ENCODE data around the gene RRAGD. TPM values are rescaled to one million over a fixed set of nuclear protein-coding genes. Genes with fewer than 3 reads are reported as not detected.

RRAGD gene
- total and polyA plus RNA-seq, 2 of the 8 experiments (the other 6 are each of a cell fraction or from before 2014, with no cell fraction given), result 7.2 to 30.8 TPM

DNA sequence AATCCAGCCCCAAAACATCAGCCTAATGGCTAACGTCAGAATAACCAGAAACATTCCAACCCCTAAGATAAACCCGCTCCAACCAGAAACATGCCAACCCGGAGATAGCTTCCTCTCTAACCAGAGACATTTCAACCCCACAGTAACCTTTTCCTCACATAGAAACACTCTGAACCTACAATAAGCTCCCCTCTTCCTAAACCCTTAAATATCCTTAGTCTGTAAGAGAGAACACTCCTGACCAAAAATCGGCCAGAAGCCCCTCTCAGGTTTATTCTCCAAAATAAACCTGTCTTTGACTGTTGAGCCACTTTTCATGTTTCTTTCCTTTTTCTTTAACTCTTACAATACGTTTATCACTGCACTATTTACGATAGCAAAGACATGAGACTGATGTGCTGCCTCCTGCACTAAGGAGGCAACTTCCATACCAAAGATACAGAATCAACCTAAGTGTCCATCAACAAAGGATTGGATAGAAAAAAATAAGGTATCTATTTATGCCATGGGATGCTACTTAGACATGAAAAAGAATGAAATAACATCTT, 92.0 kb downstream of the RRAGD start:
- H3K9ac ChIP-seq (replicated peaks in 1 of 4; ENCODE audit: extremely low read depth in 1 of 4, low read depth in 3 of 4, low read length in 3 of 4), result no peak overlapping the region
- no peak overlapping the region for H4K91ac ChIP-seq (replicated peaks; ENCODE audit: insufficient read length, low read length)
- H4K20me1 ChIP-seq (replicated peaks in 1 of 2; ENCODE audit: control insufficient read depth in 1 of 2, insufficient read depth in 2 of 2, low read length in 2 of 2), result no peaks in the 10 kb centered on the region
- H3K27ac ChIP-seq (ENCODE audit: low read depth, low read length), result no peak overlapping the region
- H3K4me2 ChIP-seq (ENCODE audit: insufficient read depth in 1 of 2, low read depth in 2 of 2, low read length in 2 of 2), result no peak overlapping the region
- no peak overlapping the region for H3K4me3 ChIP-seq (ENCODE audit: extremely low read depth in 1 of 4, insufficient read depth in 2 of 4, low read depth in 3 of 4, low read length in 4 of 4)
- H2AFZ ChIP-seq (ENCODE audit: low read length), result no peak overlapping the region
- H3K27me3 ChIP-seq (replicated peaks in 1 of 4; ENCODE audit: control insufficient read depth in 3 of 4, extremely low read depth in 1 of 4, insufficient read depth in 3 of 4, low read length in 3 of 4), result no peaks in the 10 kb centered on the region
- TF ChIP-seq KDM1A (IDR thresholded peaks at IDR 0.05; ENCODE audit: borderline replicate concordance, low read length), result peak; percentile 79
- TF ChIP-seq SP2 (IDR thresholded peaks at IDR 0.05; ENCODE audit: low read length), result no peak
- no peak for TF ChIP-seq GTF2F1 (IDR thresholded peaks at IDR 0.05; ENCODE audit: borderline replicate concordance, low read depth, low read length)
- TF ChIP-seq SAP30 (IDR thresholded peaks at IDR 0.05; ENCODE audit: insufficient read depth, insufficient replicate concordance, low read length), result no peak
- no peak for TF ChIP-seq SIRT6 (IDR thresholded peaks at IDR 0.05; ENCODE audit: low read length)
- TF ChIP-seq USF2 (IDR thresholded peaks at IDR 0.05; ENCODE audit: low read length), result no peak
- no peak for TF ChIP-seq TEAD4 (IDR thresholded peaks at IDR 0.05; ENCODE audit: low read depth, low read length)
- no peak for TF ChIP-seq ATF3 (IDR thresholded peaks at IDR 0.05; ENCODE audit: insufficient read depth, low read depth, low read length)
- ChIA-PET POLR2A (ENCODE audit: partially characterized antibody) (no interaction called here), CTCF (ENCODE audit: partially characterized antibody) (interaction anchor here (1.2 to 2.2 kb wide), 5 partner anchors 8 to 158 kb away, joined by 3 to 10 read pairs (median 4); no protein-coding TSS in a partner anchor)
- FAIRE-seq (no peak), DNase-seq (ENCODE audit: low read depth in 1 of 2, low spot score in 2 of 2) (no peak)
- H3K79me2 ChIP-seq (ENCODE audit: control insufficient read depth in 1 of 2, insufficient read depth in 2 of 2, low read length in 2 of 2), result no peaks in the 10 kb centered on the region
- H3K4me1 ChIP-seq (replicated peaks in 1 of 4; ENCODE audit: control insufficient read depth in 3 of 4, insufficient read depth in 4 of 4, low read length in 3 of 4), result peaks cover 0 to 2% (median 0%) of the 10 kb centered on the region in 4 experiments; a peak in 1 of 7 replicates
- no peak overlapping the region for H2BK120ac ChIP-seq (replicated peaks; ENCODE audit: low read depth, low read length)
- H2BK12ac ChIP-seq (ENCODE audit: low read depth, low read length), result no peak overlapping the region
- no peaks in the 10 kb centered on the region; a peak in 1 of 8 replicates for H3K36me3 ChIP-seq (ENCODE audit: control insufficient read depth in 2 of 4, insufficient read depth in 4 of 4, low read length in 3 of 4)
- no peak overlapping the region for H3K4ac ChIP-seq (replicated peaks; ENCODE audit: insufficient read length, low read depth, low read length)
- no peak overlapping the region for H4K5ac ChIP-seq (ENCODE audit: insufficient read length, low read depth, low read length)
- no peak overlapping the region for H4K8ac ChIP-seq (ENCODE audit: extremely low read depth, insufficient read depth, low read length)
- H2AK5ac ChIP-seq (ENCODE audit: low read depth, low read length), result no peak overlapping the region
- 89% methylated on average over 6 of the region's 6 CpGs; no CpG with 5 or more reads in 1 of the 2 experiments for WGBS, 2 experiments (ENCODE audit: extremely low coverage in 1 of 2, insufficient coverage in 1 of 2, insufficient read length in 1 of 2, insufficient replicate concordance in 2 of 2, low coverage in 1 of 2, low lambda C conversion rate in 2 of 2, missing lambda C conversion rate in 1 of 2)
- no peaks in the 10 kb centered on the region for H3K79me1 ChIP-seq (ENCODE audit: low read depth, low read length)
- H2BK20ac ChIP-seq (ENCODE audit: low read length), result no peak overlapping the region
- H2BK5ac ChIP-seq (ENCODE audit: low read depth, low read length), result no peak overlapping the region
- no peak overlapping the region for H3K14ac ChIP-seq (ENCODE audit: insufficient read length)
- no peak overlapping the region for H2BK15ac ChIP-seq (ENCODE audit: low read length)
- no peak overlapping the region for H3K23ac ChIP-seq (ENCODE audit: insufficient read length)
- H3K9me3 ChIP-seq (ENCODE audit: insufficient read depth in 2 of 2, low read depth in 1 of 2, low read length in 1 of 2), result peaks cover 12% of the 10 kb centered on the region in 2 experiments; a peak in 3 of 4 replicates
- H3K56ac ChIP-seq (replicated peaks; ENCODE audit: insufficient read length, low read depth, low read length), result no peak overlapping the region
- no peak overlapping the region for H3K18ac ChIP-seq (ENCODE audit: extremely low read depth, low read length)
- H3K23me2 ChIP-seq (ENCODE audit: low read depth, low read length), result no peaks in the 10 kb centered on the region; the same call in 1 of the 2 replicates
